Right lobe of liver (tissue), 6 donors: ENCODE data around the gene BEND6. TPM values are rescaled to one million over a fixed set of nuclear protein-coding genes. Genes with fewer than 3 reads are reported as not detected.

Source experiments
- ATAC-seq, 4 donors: fragments of 200-7000 bp; cut with Tn5 transposase; one replicate each; pipeline ENCODE4 v1.9.1; 2020; ENCODE audit warnings: mild to moderate bottlenecking in 4 of 4, moderate library complexity in 4 of 4
- DNase-seq, 3 donors: peaks; one replicate each; pipeline ENCODE4 v3.0.0-alpha.2; 2020
- H3K27ac ChIP-seq, 3 donors: fragments of 200-600 bp; one replicate each; pipeline ENCODE4 v1.8.0; 2022
- H3K27me3 ChIP-seq, 2 donors: fragments of 200-600 bp; one replicate each; pipeline ENCODE4 v1.8.0; 2022
- H3K36me3 ChIP-seq, 4 donors: fragments of 200-600 bp; sonication (generic) in 1 of 4; one replicate each; pipeline versions ENCODE4 v1.5.1 to v1.8.0; 2017 to 2022; ENCODE audit warnings: control low read depth in 1 of 4
- H3K4me1 ChIP-seq, 4 donors: fragments of 200-600 bp; sonication (generic) in 1 of 4; one replicate each; pipeline versions ENCODE4 v1.5.1 to v1.8.0; 2017 to 2022; ENCODE audit warnings: control low read depth in 1 of 4
- H3K4me3 ChIP-seq, 3 donors: fragments of 200-600 bp; one replicate each; pipeline ENCODE4 v1.8.0; 2022
- H3K9me3 ChIP-seq, 4 donors: fragments of 200-600 bp; sonication (generic) in 1 of 4; one replicate each; pipeline versions ENCODE4 v1.5.1 to v1.8.0; 2017 to 2022; ENCODE audit warnings: control low read depth in 1 of 4
- CTCF ChIP-seq, 4 donors: fragments of 200-600 bp in 3 of 4; fragments of 450-650 bp in 1 of 4; IDR thresholded peaks; one replicate each; pipeline versions ENCODE4 v1.5.1 to v1.8.0; 2016 to 2022; ENCODE audit warnings: antibody characterized with exemption in 4 of 4, mild to moderate bottlenecking in 2 of 4
- POLR2A ChIP-seq: fragments of 450-650 bp; IDR thresholded peaks from one replicate; pipeline ENCODE4 v1.6.1; 2017; ENCODE audit warnings: antibody characterized with exemption, mild to moderate bottlenecking
- WGBS: methylation state at CpG from one replicate; pipeline ENCODE4 v1.1.6; 2018; ENCODE audit warnings: low coverage, low lambda C conversion rate; ENCODE audit not compliant: insufficient coverage; ENCODE audit errors: missing lambda C conversion rate; 5-methylcytosine and 5-hydroxymethylcytosine counted together
- intact Hi-C, 2 donors: fragments of 100-400 bp; cut with DNase I; formaldehyde crosslinking; loops; one replicate each; pipeline versions ENCODE4 v1.11.2 to v1.14.1; 2022
- total RNA-seq, 6 experiments: library from RNA; depleted of rRNA in 2 of 6; stranded (reverse); fragments of >200 nt in 2 of 6; fragmentation: NEBNext Ultra II Directional in 3 of 6; extraction: Animal tissue kit (Norgen Biotek cat#: 25700) in 3 of 6; gene quantifications; one replicate each; pipeline versions ENCODE4 v1.1.0 to v1.2.4, GENCODE V29; 2016 to 2023
- donor health status: DM: no; HTN: yes; CAD: no.
- donor health status: DM: no; HTN: no; CAD: no.
- donor health status: DM: no; HTN: no; CAD: no.
- donor health status: DM: no; HTN: yes; CAD: no.
- donor health status: DM: no; HTN: yes; CAD: no.

Gene BEND6
- total RNA-seq, 6 experiments from 2014 or later, result not detected

GRCh38 chr6:56946368-56946767, 8.5 kb upstream of the BEND6 start:
- Histone ChIP-seq H3K36me3 (no peaks in the 10 kb centered on the region), H3K9me3 (no peaks in the 10 kb centered on the region), H3K27me3 (no peaks in the 10 kb centered on the region), H3K4me1 (no peaks in the 10 kb centered on the region), H3K4me3 (no peak overlapping the region), H3K27ac (no peak overlapping the region)
- intact Hi-C loops, result no loop called here
- ATAC-seq (no peak), DNase-seq (no peak)
- WGBS, result 60% methylated on average over 2 of the region's 2 CpGs
- TF ChIP-seq POLR2A (no peak), CTCF (IDR thresholded peaks at IDR 0.05) (no peak)

GRCh38 chr6:56947924-56948323, 7.0 kb upstream of the BEND6 start:
- H3K4me1 ChIP-seq, result no peaks in the 10 kb centered on the region
- no peak for ATAC-seq
- TF ChIP-seq CTCF (IDR thresholded peaks at IDR 0.05) (no peak), POLR2A (no peak)
- no peak overlapping the region for H3K4me3 ChIP-seq
- DNase-seq, result no peak
- H3K36me3 ChIP-seq, result no peaks in the 10 kb centered on the region
- peaks cover 0 to 6% of the 10 kb centered on the region in 2 donors for H3K27me3 ChIP-seq
- no peaks in the 10 kb centered on the region for H3K9me3 ChIP-seq
- intact Hi-C loops, result no loop called here
- 44% methylated on average over 1 of the region's 1 CpG for WGBS
- H3K27ac ChIP-seq, result no peak overlapping the region

GRCh38 chr6:56949265-56949664, 5.6 kb upstream of the BEND6 start:
- 63% methylated on average over 3 of the region's 3 CpGs for WGBS

GRCh38 chr6:56949925-56950495, 4.9 kb upstream of the BEND6 start:
- no peak overlapping the region for H3K4me3 ChIP-seq
- ATAC-seq (no peak), DNase-seq (no peak)
- no peak for TF ChIP-seq CTCF (IDR thresholded peaks at IDR 0.05)
- no peak for TF ChIP-seq POLR2A
- H3K27me3 ChIP-seq, result peaks cover 0 to 17% of the 10 kb centered on the region in 2 donors
- intact Hi-C loops, result no loop called here
- WGBS, result 30% methylated on average over 1 of the region's 1 CpG
- H3K27ac ChIP-seq, result no peak overlapping the region
- H3K4me1 ChIP-seq, result peaks cover 0 to 9% (median 0%) of the 10 kb centered on the region in 4 donors
- H3K36me3 ChIP-seq, result no peaks in the 10 kb centered on the region
- H3K9me3 ChIP-seq, result no peaks in the 10 kb centered on the region

More at GRCh38 chr6:56949265-56949664, 5.6 kb upstream of the BEND6 start:
- H3K4me3 ChIP-seq, result no peak overlapping the region
- intact Hi-C loops, result no loop called here
- H3K36me3 ChIP-seq, result no peaks in the 10 kb centered on the region
- ATAC-seq (no peak), DNase-seq (no peak)
- H3K27me3 ChIP-seq, result peaks cover 0 to 17% of the 10 kb centered on the region in 2 donors
- no peaks in the 10 kb centered on the region for H3K9me3 ChIP-seq
- no peak overlapping the region for H3K27ac ChIP-seq
- TF ChIP-seq CTCF (IDR thresholded peaks at IDR 0.05) (no peak), POLR2A (no peak)
- H3K4me1 ChIP-seq, result peaks cover 0 to 8% (median 0%) of the 10 kb centered on the region in 4 donors
